Omental fat pad (tissue), 4 donors: ENCODE data around the gene ASH1L. TPM values are rescaled to one million over a fixed set of nuclear protein-coding genes. Genes with fewer than 3 reads are reported as not detected.
"Not testable (repeated sequence)": the region's sequence is repeated elsewhere in the genome, so short reads cannot be mapped to it uniquely, and the experiment has no call there.

Source experiments
- ATAC-seq: fragments of 150-250 bp; one replicate; pipeline ENCODE4 v1.9.1; 2016; ENCODE audit warnings: mild to moderate bottlenecking, moderate library complexity; ENCODE audit not compliant: low FRiP score
- DNase-seq: peaks from one replicate; pipeline ENCODE4 v3.0.0-alpha.2; 2019; ENCODE audit warnings: low spot score
- CTCF ChIP-seq, 3 donors: fragments of 450-650 bp; IDR thresholded peaks; one replicate each; pipeline ENCODE4 v1.5.1; 2016 to 2017; ENCODE audit warnings: antibody characterized with exemption in 3 of 3, mild to moderate bottlenecking in 3 of 3, moderate library complexity in 2 of 3
- total RNA-seq, 4 donors: library from RNA; depleted of rRNA; stranded (reverse); fragments of >200 nt; gene quantifications; one replicate each; pipeline ENCODE4 v1.1.0, GENCODE V29; 2016

Gene ASH1L
- total RNA-seq, 4 donors from 2014 or later = 60.8 to 72.2 (median 65.6) TPM

GRCh38 chr1:155453141-155453540 is 109.5 kb downstream of the ASH1L start:
- DNase-seq (no peak), ATAC-seq (no peak)
- TF ChIP-seq CTCF (IDR thresholded peaks at IDR 0.05) = no peak

GRCh38 chr1:155451199-155451598 is 111.4 kb downstream of the ASH1L start:
- TF ChIP-seq CTCF (IDR thresholded peaks at IDR 0.05) = no peak
- ATAC-seq = no peak
- no peak for DNase-seq

- not testable (repeated sequence) for DNase-seq
Observed at GRCh38 chr1:155442431-155442830, 120.2 kb downstream of the ASH1L start.

GRCh38 chr1:155437405-155437804 is 125.2 kb downstream of the ASH1L start:
- DNase-seq (no peak), ATAC-seq (no peak)
- no peak for TF ChIP-seq CTCF (IDR thresholded peaks at IDR 0.05)

More at GRCh38 chr1:155442431-155442830, 120.2 kb downstream of the ASH1L start:
- not testable (repeated sequence) for ATAC-seq

- not testable (repeated sequence) for ATAC-seq, DNase-seq
Observed at GRCh38 chr1:155433831-155434389, 128.7 kb downstream of the ASH1L start.

GRCh38 chr1:155433128-155433830 is 129.3 kb downstream of the ASH1L start:
- not testable (repeated sequence) for DNase-seq, ATAC-seq

- TF ChIP-seq CTCF (IDR thresholded peaks at IDR 0.05) = no peak
- DNase-seq (no peak), ATAC-seq (no peak)
Observed at GRCh38 chr1:155424091-155424490, 138.5 kb downstream of the ASH1L start.

- DNase-seq (no peak), ATAC-seq (no peak)
- no peak for TF ChIP-seq CTCF (IDR thresholded peaks at IDR 0.05)
Observed at GRCh38 chr1:155420788-155421187, 141.8 kb downstream of the ASH1L start.

GRCh38 chr1:155411840-155412239 is 150.8 kb downstream of the ASH1L start:
- DNase-seq, ATAC-seq: not testable (repeated sequence)
